Dedifferentiated amniotic fluid mesenchymal stem cell (primary cell): ENCODE measurements around the gene HOXD3.

Source experiments
- DNase-seq: peaks from one replicate; pipeline ENCODE4 v3.0.0-alpha.2; 2016; ENCODE audit errors: extremely low spot score

HOXD3 gene

GRCh38 chr2:176149481-176149938 lies 7.6 kb upstream of the HOXD3 start:
- DNase-seq, result no peak

DNA sequence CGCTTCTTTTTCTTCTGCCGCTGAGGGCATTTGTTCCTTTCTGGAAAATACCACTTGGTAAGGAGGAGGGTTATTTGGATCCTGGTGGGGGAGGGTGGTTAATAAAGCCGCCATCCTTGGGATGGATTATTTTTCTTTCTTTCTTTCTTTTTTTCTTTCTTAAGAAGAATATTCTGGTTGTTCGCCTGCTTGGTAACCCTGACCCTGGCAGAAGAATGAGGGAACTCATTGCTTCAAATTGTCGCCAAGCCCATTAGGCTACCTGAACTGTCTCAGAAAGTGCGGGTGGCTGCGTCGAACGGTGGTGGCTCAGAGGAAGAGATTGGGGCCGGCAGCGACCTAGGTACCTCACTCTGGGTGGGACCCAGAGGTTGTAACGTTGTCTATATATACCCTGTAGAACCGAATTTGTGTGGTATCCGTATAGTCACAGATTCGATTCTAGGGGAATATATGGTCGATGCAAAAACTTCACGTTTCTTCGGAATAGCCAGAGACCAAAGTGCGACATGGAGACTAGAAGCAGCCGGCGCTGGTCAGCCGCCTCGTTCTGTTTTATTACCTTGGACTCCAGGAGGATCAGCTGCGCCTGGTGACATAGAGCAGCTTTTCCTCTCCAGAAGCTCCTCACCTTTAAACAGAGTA lies 7.0 kb upstream of the HOXD3 start:
- DNase-seq, result no peak

- DNase-seq, result no peak
Observed at GRCh38 chr2:176150584-176151441, 6.3 kb upstream of the HOXD3 start.

DNA sequence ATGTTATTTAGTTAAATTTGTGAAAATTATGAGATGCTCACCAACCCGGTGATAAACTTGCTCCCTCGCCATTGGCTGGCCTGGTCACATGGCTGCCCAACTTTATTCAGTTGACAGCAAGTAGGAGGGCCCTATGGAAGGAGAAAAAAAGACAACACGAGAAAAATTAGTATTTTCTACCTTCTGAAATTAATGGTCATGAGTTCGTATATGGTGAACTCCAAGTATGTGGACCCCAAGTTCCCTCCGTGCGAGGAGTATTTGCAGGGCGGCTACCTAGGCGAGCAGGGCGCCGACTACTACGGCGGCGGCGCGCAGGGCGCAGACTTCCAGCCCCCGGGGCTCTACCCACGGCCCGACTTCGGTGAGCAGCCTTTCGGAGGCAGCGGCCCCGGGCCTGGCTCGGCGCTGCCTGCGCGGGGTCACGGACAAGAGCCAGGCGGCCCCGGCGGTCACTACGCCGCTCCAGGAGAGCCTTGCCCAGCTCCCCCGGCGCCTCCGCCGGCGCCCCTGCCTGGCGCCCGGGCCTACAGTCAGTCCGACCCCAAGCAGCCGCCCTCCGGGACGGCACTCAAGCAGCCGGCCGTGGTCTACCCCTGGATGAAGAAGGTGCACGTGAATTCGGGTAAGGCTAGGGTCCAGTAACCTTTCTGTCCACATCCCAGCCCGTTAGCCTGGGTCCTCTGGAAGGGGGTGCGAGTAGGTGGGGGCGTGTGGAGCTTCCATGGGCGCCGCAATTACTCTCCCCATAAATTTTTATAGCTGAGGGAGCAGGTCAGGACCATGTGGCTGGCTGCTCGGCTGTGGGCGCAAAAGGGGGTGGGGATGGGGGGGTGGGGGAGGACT lies 5.4 kb upstream of the HOXD3 start, which contains the start of gene HOXD4:
TSS of gene HOXD4 (plus strand) at position 109 of the 846 bp plus-strand sequence. CDS start at position 193, 84 bp downstream.
- DNase-seq, result no peak

GRCh38 chr2:176152350-176153181 lies 4.5 kb upstream of the HOXD3 start:
- no peak for DNase-seq

DNA sequence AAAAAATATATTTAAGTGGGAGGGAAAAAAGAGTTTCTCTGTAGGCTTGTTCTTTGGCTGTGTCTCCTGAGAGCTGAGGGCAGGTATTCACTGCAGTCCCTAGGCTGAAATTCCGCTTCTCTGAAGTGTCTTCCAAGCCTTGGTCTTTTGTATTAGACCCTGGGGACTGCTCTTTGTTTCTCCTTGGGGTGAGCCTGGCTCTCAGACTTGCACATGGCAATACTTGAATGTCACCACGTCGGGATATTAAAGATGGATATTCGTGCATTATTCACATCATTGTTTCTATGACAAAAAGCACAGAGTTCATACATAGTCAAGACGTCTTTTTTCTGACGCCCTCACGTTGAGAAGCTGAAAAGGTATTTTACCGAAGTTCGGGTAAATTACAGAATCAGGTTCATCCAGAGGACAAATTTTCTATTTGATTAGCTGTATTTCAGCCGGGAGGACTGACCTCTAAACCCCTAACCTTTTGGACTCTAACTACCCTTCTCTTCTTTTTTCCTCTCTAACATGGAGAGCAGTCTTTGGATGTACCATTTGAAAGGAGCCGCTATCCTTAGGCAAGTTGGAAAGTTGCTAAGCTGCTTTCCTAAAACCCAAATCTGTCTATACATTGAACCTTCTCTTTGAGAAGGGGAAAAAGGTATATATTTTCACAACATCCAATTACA lies 2.4 kb upstream of the HOXD3 start:
- DNase-seq, result no peak

- DNase-seq, result no peak
Observed at GRCh38 chr2:176155356-176156044, 1.6 kb upstream of the HOXD3 start.

GRCh38 chr2:176156301-176156806 lies 753 bp upstream of the HOXD3 start:
- DNase-seq, result no peak

- no peak for DNase-seq
Observed at GRCh38 chr2:176157499-176158185, 535 bp downstream of the HOXD3 start.

DNA sequence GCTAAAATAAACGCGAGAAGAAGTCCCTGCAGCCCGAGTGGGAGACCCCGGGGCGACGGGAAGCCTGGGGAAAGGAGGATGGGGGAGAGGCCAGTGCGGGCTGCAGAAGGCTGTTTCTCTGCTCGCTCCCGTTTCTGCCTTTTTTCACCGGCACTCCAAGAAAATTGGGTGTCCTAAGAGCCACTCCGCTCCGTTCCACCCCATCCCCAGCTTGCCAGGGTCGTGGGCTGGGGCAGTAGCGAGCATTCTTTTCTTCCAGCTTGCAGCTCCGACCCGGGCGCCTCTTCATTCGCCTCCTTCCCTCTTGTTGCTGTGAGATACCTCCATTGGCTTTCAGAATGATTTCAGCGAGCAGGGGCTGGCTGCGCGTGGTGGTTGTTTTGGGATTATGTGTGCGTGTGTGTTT lies 1.1 kb downstream of the HOXD3 start:
- DNase-seq, result no peak

GRCh38 chr2:176158855-176159662 lies 2.0 kb downstream of the HOXD3 start:
- DNase-seq, result no peak

GRCh38 chr2:176159663-176160250 lies 2.6 kb downstream of the HOXD3 start:
- no peak for DNase-seq

- no peak for DNase-seq
Observed at GRCh38 chr2:176160251-176160985, 3.3 kb downstream of the HOXD3 start.

- no peak for DNase-seq
Observed at GRCh38 chr2:176160986-176161824, 4.1 kb downstream of the HOXD3 start.

DNA sequence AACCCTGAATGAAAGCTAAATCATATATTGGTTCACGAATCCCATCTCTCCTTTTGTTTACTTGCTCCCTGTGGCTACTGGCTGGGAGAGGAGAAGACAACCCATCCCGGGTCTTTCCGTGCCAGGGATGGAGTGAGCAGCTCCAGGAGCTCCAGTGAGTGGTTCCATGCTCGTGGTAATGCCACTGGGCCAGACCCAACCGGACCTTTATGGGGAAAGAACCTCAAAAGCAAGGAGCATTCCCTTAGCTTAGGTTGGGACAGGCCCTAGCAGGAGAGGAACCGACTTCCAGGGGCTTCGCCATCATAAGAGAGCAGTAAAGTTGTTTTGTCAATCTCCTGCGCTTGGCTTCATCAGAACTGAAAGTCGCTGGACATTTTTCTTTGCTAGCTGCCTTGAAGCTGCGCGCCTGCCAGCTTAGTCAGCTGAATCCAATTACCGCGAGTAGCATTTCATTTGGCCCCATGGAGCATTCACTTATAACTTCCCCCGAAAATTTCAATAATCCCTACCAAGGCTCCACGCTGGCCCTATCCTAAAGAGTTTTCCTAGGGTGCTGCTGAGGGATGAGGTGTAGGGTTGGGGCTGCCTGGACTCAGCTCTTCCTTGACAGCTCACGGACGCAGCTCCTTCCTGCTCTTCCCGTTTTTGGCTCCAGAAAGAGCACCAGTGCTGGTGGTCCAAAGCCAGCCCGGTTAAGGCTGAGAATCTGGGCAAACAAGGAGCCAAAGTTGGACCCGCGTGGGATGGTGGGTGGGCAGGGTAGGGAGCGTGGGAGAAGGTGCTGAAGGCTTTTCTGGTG lies 4.9 kb downstream of the HOXD3 start:
- no peak for DNase-seq
